Gastrocnemius medialis (tissue), 4 donors: ENCODE measurements around the gene SSH3. TPM values are rescaled to one million over a fixed set of nuclear protein-coding genes. Genes with fewer than 3 reads are reported as not detected.

Experiments
- ATAC-seq, 2 donors: fragments of 150-250 bp; one replicate each; pipeline ENCODE4 v1.9.1; 2016
- DNase-seq, 2 donors: peaks; one replicate each; pipeline ENCODE4 v3.0.0-alpha.2; 2019
- H3K27ac ChIP-seq, 4 donors: fragments of 200-600 bp; sonication (generic); 1 replicate in 1 of 4; 2 replicates in 3 of 4; pipeline ENCODE4 v1.5.1; 2016 to 2018; ENCODE audit warnings: mild to moderate bottlenecking in 2 of 4, moderate library complexity in 1 of 4
- H3K27me3 ChIP-seq, 3 donors: fragments of 200-600 bp; sonication (generic) in 2 of 3; 1 replicate in 1 of 3; 2 replicates in 2 of 3; pipeline versions ENCODE4 v1.5.1 to v1.6.0; 2016 to 2019; ENCODE audit warnings: mild to moderate bottlenecking in 1 of 3, moderate library complexity in 1 of 3
- H3K36me3 ChIP-seq, 2 donors: fragments of 200-600 bp; sonication (generic) in 1 of 2; one replicate each; pipeline ENCODE4 v1.5.1; 2017 to 2018
- H3K4me1 ChIP-seq, 2 donors: fragments of 200-600 bp; sonication (generic) in 1 of 2; one replicate each; pipeline ENCODE4 v1.5.1; 2016 to 2017; ENCODE audit warnings: mild to moderate bottlenecking in 2 of 2
- H3K4me3 ChIP-seq, 4 donors: fragments of 200-600 bp; sonication (generic) in 3 of 4; 1 replicate in 1 of 4; 2 replicates in 3 of 4; pipeline ENCODE4 v1.5.1; 2016 to 2019; ENCODE audit warnings: mild to moderate bottlenecking in 2 of 4
- H3K9me3 ChIP-seq, 3 donors: fragments of 200-600 bp; sonication (generic) in 2 of 3; 1 replicate in 1 of 3; 2 replicates in 2 of 3; pipeline ENCODE4 v1.5.1; 2016 to 2019
- POLR2A ChIP-seq, 2 donors: fragments of 450-650 bp; IDR thresholded peaks; one replicate each; pipeline ENCODE4 v1.6.1; 2017; ENCODE audit warnings: antibody characterized with exemption in 2 of 2, mild to moderate bottlenecking in 2 of 2, moderate library complexity in 2 of 2
- in situ Hi-C, 4 donors: fragments of 200-750 bp; cut with MboI; loops; one replicate each; pipeline versions ENCODE4 v1.15.0 to v1.8.0; 2017; ENCODE audit warnings: low sequenced_read_pairs in 4 of 4
- intact Hi-C: fragments of 100-400 bp; cut with DNase I; formaldehyde crosslinking; loops from one replicate; pipeline ENCODE4 v1.15.1; 2023; ENCODE audit warnings: low total_unique reads
- total RNA-seq, 4 donors: library from RNA; depleted of rRNA; stranded (reverse); fragments of >200 nt; gene quantifications; one replicate each; pipeline versions ENCODE4 v1.1.0 to v1.2.3, GENCODE V29; 2016
- TF ChIP-seq, protein P1 (sequence below), 5 experiments: fragments of 450-650 bp in 3 of 5; fragments of 200-600 bp in 2 of 5; sonication (generic) in 2 of 5; IDR thresholded peaks in 4 of 5; conservative IDR thresholded peaks in 1 of 5; 1 replicate in 4 of 5; 2 replicates in 1 of 5; pipeline ENCODE4 v1.5.1; 2016 to 2019; ENCODE audit warnings: antibody characterized with exemption in 5 of 5, mild to moderate bottlenecking in 3 of 5, moderate library complexity in 3 of 5

The SSH3 gene
- total RNA-seq, 4 donors from 2014 or later: 7.9 to 16.3 (median 11.9) TPM

DNA sequence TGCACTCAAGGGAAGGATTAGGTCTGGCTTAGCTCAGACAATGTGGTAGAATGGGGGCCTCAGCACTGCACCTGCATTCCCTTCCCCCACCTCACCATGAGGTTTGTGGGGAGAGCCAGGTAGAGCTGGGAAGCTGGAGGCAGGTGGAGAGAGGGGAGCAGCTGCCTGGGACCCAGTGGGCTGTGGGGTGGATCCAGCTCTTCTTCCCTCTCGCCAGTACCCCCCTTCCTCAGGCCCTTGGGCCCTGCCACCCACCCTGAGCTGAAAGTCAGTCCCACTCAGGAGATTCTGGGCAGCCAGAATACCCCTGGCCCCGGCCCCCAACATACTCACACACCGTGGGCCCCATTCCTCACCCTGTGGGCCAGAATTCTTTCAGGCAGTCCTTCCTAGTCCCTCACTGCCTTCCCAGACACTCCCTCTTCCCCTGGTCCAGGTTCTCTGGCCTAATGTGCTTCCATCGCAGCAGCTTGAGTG is 53.1 kb downstream of the SSH3 start:
- H3K27me3 ChIP-seq: no peaks in the 10 kb centered on the region
- in situ Hi-C loops: no loop called here
- peak overlapping the region; percentile 94 to 100 (median 98) for H3K27ac ChIP-seq
- TF ChIP-seq, protein P1, sequence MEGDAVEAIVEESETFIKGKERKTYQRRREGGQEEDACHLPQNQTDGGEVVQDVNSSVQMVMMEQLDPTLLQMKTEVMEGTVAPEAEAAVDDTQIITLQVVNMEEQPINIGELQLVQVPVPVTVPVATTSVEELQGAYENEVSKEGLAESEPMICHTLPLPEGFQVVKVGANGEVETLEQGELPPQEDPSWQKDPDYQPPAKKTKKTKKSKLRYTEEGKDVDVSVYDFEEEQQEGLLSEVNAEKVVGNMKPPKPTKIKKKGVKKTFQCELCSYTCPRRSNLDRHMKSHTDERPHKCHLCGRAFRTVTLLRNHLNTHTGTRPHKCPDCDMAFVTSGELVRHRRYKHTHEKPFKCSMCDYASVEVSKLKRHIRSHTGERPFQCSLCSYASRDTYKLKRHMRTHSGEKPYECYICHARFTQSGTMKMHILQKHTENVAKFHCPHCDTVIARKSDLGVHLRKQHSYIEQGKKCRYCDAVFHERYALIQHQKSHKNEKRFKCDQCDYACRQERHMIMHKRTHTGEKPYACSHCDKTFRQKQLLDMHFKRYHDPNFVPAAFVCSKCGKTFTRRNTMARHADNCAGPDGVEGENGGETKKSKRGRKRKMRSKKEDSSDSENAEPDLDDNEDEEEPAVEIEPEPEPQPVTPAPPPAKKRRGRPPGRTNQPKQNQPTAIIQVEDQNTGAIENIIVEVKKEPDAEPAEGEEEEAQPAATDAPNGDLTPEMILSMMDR (IDR thresholded peaks at IDR 0.05 in 4 of 5, conservative IDR thresholded peaks at IDR 0.05 in 1 of 5): no peak
- no peak for TF ChIP-seq POLR2A (IDR thresholded peaks at IDR 0.05)
- H3K4me3 ChIP-seq: no peak overlapping the region
- H3K4me1 ChIP-seq: peaks cover 32 to 46% of the 10 kb centered on the region in 2 donors
- no peaks in the 10 kb centered on the region for H3K9me3 ChIP-seq
- DNase-seq (no peak), ATAC-seq (no peak)
- intact Hi-C loops: no loop called here
- H3K36me3 ChIP-seq: peaks cover 0 to 5% of the 10 kb centered on the region in 2 donors

DNA sequence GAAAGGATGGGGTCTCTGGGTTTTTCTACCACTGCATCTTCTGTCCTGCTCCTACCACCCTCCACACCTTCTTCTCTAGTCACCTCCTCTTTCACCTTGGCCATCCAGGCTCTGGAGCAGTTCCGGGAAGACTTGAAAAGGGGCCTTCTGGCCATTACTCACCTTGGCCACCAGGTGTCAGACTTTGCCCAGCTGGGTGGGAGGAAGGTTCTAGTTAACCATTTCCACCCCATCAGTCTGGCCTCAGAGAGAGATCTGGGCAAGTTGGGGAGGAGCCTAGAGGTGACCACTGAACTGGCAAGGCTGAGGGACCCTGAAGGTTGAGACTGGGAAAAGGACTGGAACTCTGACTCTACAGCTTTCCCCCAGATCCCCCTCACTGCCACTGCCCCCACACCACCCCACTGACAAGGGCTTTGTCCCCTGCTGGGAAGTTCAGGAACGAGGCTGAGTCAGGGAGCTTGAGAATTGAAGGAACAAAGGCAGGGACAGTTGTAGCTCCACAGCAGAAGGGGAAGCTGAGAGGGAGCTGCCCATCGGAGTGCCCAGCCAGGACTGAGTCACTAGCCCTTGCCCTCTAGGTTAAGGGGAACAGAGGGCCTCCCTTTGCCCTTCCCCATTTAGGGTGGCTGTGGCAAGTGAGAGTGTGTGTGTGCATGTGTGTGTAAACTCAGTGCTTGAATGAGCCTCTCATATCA is 53.7 kb downstream of the SSH3 start:
- Histone ChIP-seq H3K27me3 (no peaks in the 10 kb centered on the region), H3K9me3 (no peaks in the 10 kb centered on the region), H3K4me1 (peaks cover 28 to 40% of the 10 kb centered on the region in 2 donors), H3K4me3 (no peak overlapping the region), H3K27ac (peak overlapping the region; percentile 94 to 100 (median 98)), H3K36me3 (no peaks in the 10 kb centered on the region)
- intact Hi-C loops (loop anchor here (1.0 kb wide), 1 partner anchor 25 kb away; no protein-coding TSS in a partner anchor), in situ Hi-C loops (no loop called here)
- peak in 1 of 2 donors; percentile 61 for DNase-seq
- peak in 1 of 2 donors; percentile 15 for ATAC-seq
- TF ChIP-seq, protein P1 (IDR thresholded peaks at IDR 0.05 in 4 of 5, conservative IDR thresholded peaks at IDR 0.05 in 1 of 5): peak; percentile 88 to 94 (median 92)
- TF ChIP-seq POLR2A (IDR thresholded peaks at IDR 0.05): no peak

DNA sequence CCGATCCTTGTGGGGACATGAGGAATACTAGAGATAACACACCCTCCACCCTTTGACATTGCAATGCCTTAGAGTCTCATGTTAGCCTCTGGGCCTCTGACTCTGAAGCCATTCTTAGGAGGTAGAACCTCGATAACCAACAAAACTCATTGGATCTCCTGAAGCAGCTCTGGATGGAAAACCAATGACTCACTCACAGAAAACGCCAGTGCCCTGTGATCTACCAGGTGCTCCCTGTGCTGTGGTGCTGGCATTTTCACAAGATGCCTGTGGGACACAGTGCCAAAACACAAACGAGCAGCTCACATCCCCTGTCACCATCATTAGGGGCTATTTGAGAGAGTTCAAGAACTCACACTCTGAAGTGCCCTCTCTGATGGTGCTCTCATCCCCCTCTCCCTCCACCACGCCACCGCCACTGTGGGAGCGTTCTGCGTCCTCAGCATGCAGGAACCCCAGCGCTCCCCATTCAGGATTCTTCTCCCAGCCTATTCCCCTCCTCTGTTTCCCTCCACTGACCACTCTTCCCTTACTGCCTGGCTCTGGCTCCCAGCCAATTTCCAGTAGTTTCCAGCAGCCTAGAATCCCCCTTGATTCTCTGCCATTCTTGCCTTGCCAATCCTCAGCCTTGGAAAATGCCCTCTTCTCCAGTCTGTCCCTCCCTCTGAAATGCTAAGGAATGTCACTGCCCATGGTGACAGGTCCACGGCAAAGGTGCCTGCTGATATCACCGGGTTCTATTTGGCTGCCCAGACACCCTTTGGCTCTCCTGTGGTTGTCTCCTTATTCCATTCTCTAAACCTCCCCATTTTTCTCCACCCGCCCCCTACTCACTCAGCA is 54.7 kb downstream of the SSH3 start:
- TF ChIP-seq, protein P1 (IDR thresholded peaks at IDR 0.05 in 4 of 5, conservative IDR thresholded peaks at IDR 0.05 in 1 of 5): no peak
- TF ChIP-seq POLR2A (IDR thresholded peaks at IDR 0.05): no peak
- intact Hi-C loops: loop anchor here (1.0 kb wide), 1 partner anchor 24 kb away; no protein-coding TSS in a partner anchor

More for the DNA sequence above, 54.7 kb downstream of the SSH3 start:
- H3K4me1 ChIP-seq: peaks cover 22 to 33% of the 10 kb centered on the region in 2 donors
- in situ Hi-C loops: no loop called here
- no peaks in the 10 kb centered on the region for H3K9me3 ChIP-seq
- DNase-seq: no peak
- H3K27ac ChIP-seq: no peak overlapping the region
- no peaks in the 10 kb centered on the region for H3K27me3 ChIP-seq
- H3K36me3 ChIP-seq: no peaks in the 10 kb centered on the region
- no peak for ATAC-seq
- no peak overlapping the region for H3K4me3 ChIP-seq

Other genes with a start within 250 kb of the SSH3 start
- gene RHOD, start 246.7 kb upstream of the SSH3 start, total RNA-seq: 10 to 100 TPM; 18.9 to 87.0 (median 24.4) TPM
- gene KDM2A, start 184.3 kb upstream of the SSH3 start, total RNA-seq: 10 to 100 TPM; 34.8 to 55.0 (median 44.9) TPM
- 10 to 100 TPM; 40.2 to 79.8 (median 68.4) TPM for gene GRK2, start 37.1 kb upstream of the SSH3 start, total RNA-seq
- gene ANKRD13D, start 14.2 kb upstream of the SSH3 start, total RNA-seq: 10 to 100 TPM in 1 of 4 donors, 1 to 10 TPM in 3; 5.8 to 10.6 (median 9.7) TPM
- 100 to 1,000 TPM in 2 of 4 donors, 10 to 100 TPM in 2; 57.4 to 115 (median 87.9) TPM for gene POLD4, start 50.0 kb downstream of the SSH3 start, total RNA-seq
- 1 to 10 TPM in 2 of 4 donors, under 1 TPM in 2; 0.24 to 2.7 (median 0.91) TPM for gene CLCF1, start 70.1 kb downstream of the SSH3 start, total RNA-seq
- 10 to 100 TPM in 2 of 4 donors, 1 to 10 TPM in 2; 5.2 to 14.7 (median 7.7) TPM for gene RAD9A, start 88.5 kb downstream of the SSH3 start, total RNA-seq
- gene PPP1CA, start 98.3 kb downstream of the SSH3 start, total RNA-seq: 100 to 1,000 TPM in 3 of 4 donors, 10 to 100 TPM in 1; 78.4 to 193 (median 124) TPM
- under 1 TPM in 3 of 4 donors, not detected in 1; 0.44 to 0.78 (median 0.56) TPM for gene TBC1D10C, start 100.6 kb downstream of the SSH3 start, total RNA-seq
- gene CARNS1, start 112.1 kb downstream of the SSH3 start, total RNA-seq: 10 to 100 TPM in 1 of 4 donors, 1 to 10 TPM in 3; 2.5 to 11.0 (median 4.9) TPM
- 10 to 100 TPM; 38.0 to 74.1 (median 39.4) TPM for gene RPS6KB2, start 125.0 kb downstream of the SSH3 start, total RNA-seq
- gene PTPRCAP, start 134.2 kb downstream of the SSH3 start, total RNA-seq: 1 to 10 TPM in 3 of 4 donors, under 1 TPM in 1; 0.47 to 1.5 (median 1.3) TPM
- 10 to 100 TPM in 3 of 4 donors, 1 to 10 TPM in 1; 4.9 to 14.8 (median 12.5) TPM for gene CORO1B, start 139.9 kb downstream of the SSH3 start, total RNA-seq
- not detected for gene GPR152, start 149.2 kb downstream of the SSH3 start, total RNA-seq
- gene CABP4, start 151.8 kb downstream of the SSH3 start, total RNA-seq: under 1 TPM; 0.19 to 0.55 (median 0.30) TPM
- gene TMEM134, start 165.7 kb downstream of the SSH3 start, total RNA-seq: 100 to 1,000 TPM in 2 of 4 donors, 10 to 100 TPM in 2; 79.8 to 155 (median 108) TPM
- 10 to 100 TPM; 33.0 to 60.8 (median 48.8) TPM for gene AIP, start 179.5 kb downstream of the SSH3 start, total RNA-seq
- 10 to 100 TPM in 1 of 4 donors, 1 to 10 TPM in 3; 4.0 to 12.2 (median 7.7) TPM for gene PITPNM1, start 201.8 kb downstream of the SSH3 start, total RNA-seq
- 10 to 100 TPM; 24.1 to 47.5 (median 37.3) TPM for gene CDK2AP2, start 204.6 kb downstream of the SSH3 start, total RNA-seq
- not detected for gene CABP2, start 219.9 kb downstream of the SSH3 start, total RNA-seq